Measurements from ENCODE around the gene TNFSF12. TPM values are rescaled to one million over a fixed set of nuclear protein-coding genes. Genes with fewer than 3 reads are reported as not detected.

The TNFSF12 gene
- total RNA-seq, 2 experiments from 2014 or later, result not detected

DNA sequence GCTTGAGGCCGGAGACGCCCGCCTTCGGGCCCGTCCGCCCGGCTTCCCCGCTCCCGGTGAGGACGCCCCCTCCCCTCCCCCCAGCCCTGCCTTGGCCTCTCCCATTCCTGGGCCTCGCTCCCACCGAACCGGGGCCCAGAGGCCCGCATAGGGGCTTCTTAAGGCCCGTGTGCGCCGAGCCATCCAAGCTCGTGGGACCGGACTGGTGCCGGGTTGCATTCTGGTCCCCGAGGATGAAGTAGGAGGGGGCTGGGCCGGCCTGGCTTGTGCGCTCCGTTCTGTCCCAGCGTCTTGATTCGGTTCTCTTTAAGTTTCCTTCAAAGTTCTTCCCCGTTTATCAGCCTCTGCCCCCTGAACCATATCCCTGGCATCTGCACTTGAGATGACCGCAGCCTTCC, 13.3 kb downstream of the TNFSF12 start:
- no peak for DNase-seq (ENCODE audit: low spot score)
- peak overlapping the region; percentile 77; the same call in 1 of the 2 replicates for H2AFZ ChIP-seq (ENCODE audit: low read length)
- no peaks in the 10 kb centered on the region for H3K9me2 ChIP-seq (ENCODE audit: insufficient read depth, low read length)
- no peaks in the 10 kb centered on the region for H3K9me3 ChIP-seq (ENCODE audit: low read length)
- H4K20me1 ChIP-seq (ENCODE audit: insufficient read depth, low read length), result no peaks in the 10 kb centered on the region
- TSS peak; percentile 58 for BruUV-seq (replicated peaks)
- H3K4me1 ChIP-seq (ENCODE audit: insufficient read depth, low read length, poor library complexity, severe bottlenecking), result peaks cover 47% of the 10 kb centered on the region
- peak overlapping the region; percentile 94 for H3K4me3 ChIP-seq (ENCODE audit: low read depth, low read length, poor library complexity, severe bottlenecking)
- H3K79me2 ChIP-seq (ENCODE audit: insufficient read depth, low read depth, low read length), result peaks cover 31% of the 10 kb centered on the region; the same call in 1 of the 2 replicates
- intact Hi-C loops (cut with micrococcal nuclease; ENCODE audit: unreplicated experiment), result no loop called here
- TF ChIP-seq CTCF (conservative IDR thresholded peaks at IDR 0.05; ENCODE audit: low read length), result no peak
- CTCF ChIA-PET (ENCODE audit: unreplicated experiment), result no interaction called here
- POLR2A ChIA-PET, result no interaction called here
- peak overlapping the region; percentile 80 for H3K27ac ChIP-seq (ENCODE audit: low read depth, low read length, poor library complexity, severe bottlenecking)
- peak overlapping the region; percentile 94 for H3K4me2 ChIP-seq (ENCODE audit: low read length)
- peaks cover 40% of the 10 kb centered on the region for H3K36me3 ChIP-seq (ENCODE audit: insufficient read depth, low read length)

GRCh38 chr17:7563115-7563869, 14.4 kb downstream of the TNFSF12 start:
- BruUV-seq (replicated peaks), result no TSS peak
- peak overlapping the region; percentile 94 for H3K4me3 ChIP-seq (ENCODE audit: low read depth, low read length, poor library complexity, severe bottlenecking)
- H3K4me2 ChIP-seq (ENCODE audit: low read length), result peak overlapping the region; percentile 94
- no peak overlapping the region for H2AFZ ChIP-seq (ENCODE audit: low read length)
- peaks cover 31% of the 10 kb centered on the region; the same call in 1 of the 2 replicates for H3K79me2 ChIP-seq (ENCODE audit: insufficient read depth, low read depth, low read length)
- H3K36me3 ChIP-seq (ENCODE audit: insufficient read depth, low read length), result peaks cover 48% of the 10 kb centered on the region
- H3K9me2 ChIP-seq (ENCODE audit: insufficient read depth, low read length), result no peaks in the 10 kb centered on the region
- H3K9me3 ChIP-seq (ENCODE audit: low read length), result no peaks in the 10 kb centered on the region
- ChIA-PET CTCF (ENCODE audit: unreplicated experiment) (no interaction called here), POLR2A (interaction anchor here (0.6 kb wide), 1 partner anchor 175 kb away, joined by 4 read pairs; no protein-coding TSS in a partner anchor)
- no peaks in the 10 kb centered on the region for H4K20me1 ChIP-seq (ENCODE audit: insufficient read depth, low read length)
- DNase-seq (ENCODE audit: low spot score), result no peak
- TF ChIP-seq CTCF (conservative IDR thresholded peaks at IDR 0.05; ENCODE audit: low read length) (no peak), EZH2phosphoT487 (IDR thresholded peaks at IDR 0.05; ENCODE audit: borderline replicate concordance, low read depth, low read length) (no peak)
- intact Hi-C loops (cut with micrococcal nuclease; ENCODE audit: unreplicated experiment), result no loop called here
- H3K27ac ChIP-seq (ENCODE audit: low read depth, low read length, poor library complexity, severe bottlenecking), result no peak overlapping the region
- peaks cover 40% of the 10 kb centered on the region for H3K4me1 ChIP-seq (ENCODE audit: insufficient read depth, low read length, poor library complexity, severe bottlenecking)

DNA sequence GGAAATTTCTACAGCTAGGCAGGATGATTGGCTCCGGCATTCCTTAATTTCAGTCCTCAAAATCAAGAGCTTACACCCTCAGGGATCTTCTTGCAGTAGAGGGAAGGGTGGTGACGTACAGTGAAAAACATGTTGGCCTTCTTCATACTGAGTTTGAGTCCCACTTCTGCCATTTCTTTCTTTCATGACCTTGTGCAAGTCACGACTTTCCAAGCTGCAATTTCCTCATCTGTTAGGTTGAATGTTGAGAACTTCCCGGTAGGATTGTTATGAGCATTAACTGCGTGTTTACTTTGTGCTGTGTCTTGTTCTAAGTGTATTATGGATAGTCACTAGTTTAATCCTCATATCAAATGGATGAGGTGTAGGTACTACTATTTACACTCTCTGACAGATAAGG, 20.7 kb downstream of the TNFSF12 start:
- H3K27ac ChIP-seq (ENCODE audit: low read depth, low read length, poor library complexity, severe bottlenecking), result no peak overlapping the region
- intact Hi-C loops (cut with micrococcal nuclease; ENCODE audit: unreplicated experiment), result no loop called here
- no peak for TF ChIP-seq CTCF (conservative IDR thresholded peaks at IDR 0.05; ENCODE audit: low read length)
- no TSS peak for BruUV-seq (replicated peaks)
- no peak overlapping the region for H2AFZ ChIP-seq (ENCODE audit: low read length)
- peaks cover 88% of the 10 kb centered on the region for H3K36me3 ChIP-seq (ENCODE audit: insufficient read depth, low read length)
- H3K9me2 ChIP-seq (ENCODE audit: insufficient read depth, low read length), result no peaks in the 10 kb centered on the region
- CTCF ChIA-PET (ENCODE audit: unreplicated experiment), result no interaction called here
- POLR2A ChIA-PET, result no interaction called here
- H3K4me3 ChIP-seq (ENCODE audit: low read depth, low read length, poor library complexity, severe bottlenecking), result no peak overlapping the region
- peaks cover 17% of the 10 kb centered on the region for H3K4me1 ChIP-seq (ENCODE audit: insufficient read depth, low read length, poor library complexity, severe bottlenecking)
- H3K9me3 ChIP-seq (ENCODE audit: low read length), result no peaks in the 10 kb centered on the region
- peaks cover 34% of the 10 kb centered on the region for H3K79me2 ChIP-seq (ENCODE audit: insufficient read depth, low read depth, low read length)
- no peak overlapping the region for H3K4me2 ChIP-seq (ENCODE audit: low read length)
- peaks cover 8% of the 10 kb centered on the region for H4K20me1 ChIP-seq (ENCODE audit: insufficient read depth, low read length)
- DNase-seq (ENCODE audit: low spot score), result no peak
